Lower leg skin (tissue), 4 donors: ENCODE data around the gene BACE2. TPM values are rescaled to one million over a fixed set of nuclear protein-coding genes. Genes with fewer than 3 reads are reported as not detected.

Experiments used
- DNase-seq, 2 donors: peaks; one replicate each; pipeline ENCODE4 v3.0.0-alpha.2; 2019; ENCODE audit warnings: low spot score in 2 of 2
- H3K4me3 ChIP-seq: fragments of 200-600 bp; sonication (generic); 2 replicates; pipeline ENCODE4 v1.5.1; 2017; ENCODE audit warnings: mild to moderate bottlenecking, low read depth; ENCODE audit not compliant: poor library complexity, severe bottlenecking
- POLR2A ChIP-seq, 2 donors: fragments of 450-650 bp; IDR thresholded peaks; one replicate each; pipeline ENCODE4 v1.6.1; 2016 to 2017; ENCODE audit warnings: antibody characterized with exemption in 2 of 2, mild to moderate bottlenecking in 1 of 2, moderate library complexity in 1 of 2
- WGBS, 2 donors: methylation state at CpG; one replicate each; pipeline ENCODE4 v1.1.5; 2018; 5-methylcytosine and 5-hydroxymethylcytosine counted together
- intact Hi-C: fragments of 100-400 bp; cut with DNase I; formaldehyde crosslinking; loops from one replicate; pipeline ENCODE4 v1.15.0; 2023; ENCODE audit warnings: low total_unique reads
- total RNA-seq, 4 donors: library from RNA; depleted of rRNA; stranded (reverse); fragments of >200 nt; gene quantifications; one replicate each; pipeline ENCODE4 v1.1.0, GENCODE V29; 2016
- TF ChIP-seq, protein P1 (sequence below), 3 donors: fragments of 450-650 bp; IDR thresholded peaks; one replicate each; pipeline ENCODE4 v1.5.1; 2016; ENCODE audit warnings: antibody characterized with exemption in 3 of 3, mild to moderate bottlenecking in 3 of 3, moderate library complexity in 2 of 3

Gene BACE2
- total RNA-seq, 4 donors from 2014 or later = 12.2 to 44.7 (median 27.2) TPM

DNA sequence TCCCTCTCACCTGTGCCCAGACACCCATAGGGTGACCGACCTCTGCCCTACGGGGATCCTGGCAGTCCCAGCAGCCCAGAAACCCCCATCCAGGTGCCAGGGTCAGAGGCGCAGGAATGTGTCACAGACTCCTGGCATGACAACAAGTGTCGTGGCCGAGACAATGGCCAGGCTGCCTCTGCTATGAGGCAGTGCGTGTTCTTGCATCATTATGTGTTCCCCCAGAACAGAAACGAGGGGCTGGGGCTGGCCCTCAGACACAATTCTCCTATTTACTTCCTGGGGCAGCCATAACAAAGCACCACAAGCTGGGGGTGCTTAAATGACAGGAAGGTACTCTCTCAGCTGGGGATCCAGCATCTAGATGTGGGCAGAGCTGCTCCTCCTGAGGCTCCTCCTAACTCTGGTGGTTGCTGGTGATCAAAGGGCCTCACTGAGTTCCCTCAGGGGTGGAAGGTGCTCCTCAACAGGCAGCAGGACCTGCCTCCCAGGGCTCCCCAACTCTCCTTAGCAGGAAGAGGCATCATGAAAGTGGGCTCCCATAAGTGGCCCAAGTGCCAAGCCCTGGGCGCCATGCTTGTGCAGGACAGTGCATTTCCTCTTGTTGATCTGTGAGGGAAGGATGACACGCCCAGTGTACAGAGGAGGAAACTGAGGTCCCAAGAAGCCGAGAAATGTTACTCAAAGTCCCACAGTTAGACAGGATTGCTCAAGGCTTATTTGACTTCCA, 24.2 kb upstream of the BACE2 start:
- TF ChIP-seq, protein P1, sequence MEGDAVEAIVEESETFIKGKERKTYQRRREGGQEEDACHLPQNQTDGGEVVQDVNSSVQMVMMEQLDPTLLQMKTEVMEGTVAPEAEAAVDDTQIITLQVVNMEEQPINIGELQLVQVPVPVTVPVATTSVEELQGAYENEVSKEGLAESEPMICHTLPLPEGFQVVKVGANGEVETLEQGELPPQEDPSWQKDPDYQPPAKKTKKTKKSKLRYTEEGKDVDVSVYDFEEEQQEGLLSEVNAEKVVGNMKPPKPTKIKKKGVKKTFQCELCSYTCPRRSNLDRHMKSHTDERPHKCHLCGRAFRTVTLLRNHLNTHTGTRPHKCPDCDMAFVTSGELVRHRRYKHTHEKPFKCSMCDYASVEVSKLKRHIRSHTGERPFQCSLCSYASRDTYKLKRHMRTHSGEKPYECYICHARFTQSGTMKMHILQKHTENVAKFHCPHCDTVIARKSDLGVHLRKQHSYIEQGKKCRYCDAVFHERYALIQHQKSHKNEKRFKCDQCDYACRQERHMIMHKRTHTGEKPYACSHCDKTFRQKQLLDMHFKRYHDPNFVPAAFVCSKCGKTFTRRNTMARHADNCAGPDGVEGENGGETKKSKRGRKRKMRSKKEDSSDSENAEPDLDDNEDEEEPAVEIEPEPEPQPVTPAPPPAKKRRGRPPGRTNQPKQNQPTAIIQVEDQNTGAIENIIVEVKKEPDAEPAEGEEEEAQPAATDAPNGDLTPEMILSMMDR (IDR thresholded peaks at IDR 0.05) = no peak
- no peak for TF ChIP-seq POLR2A (IDR thresholded peaks at IDR 0.05)
- peak in 1 of 2 donors; percentile 72 for DNase-seq
- intact Hi-C loops = no loop called here
- no peak overlapping the region for H3K4me3 ChIP-seq
- WGBS, 2 donors = 93 to 94% methylated on average over 10 of the region's 10 CpGs

- 45 to 48% methylated on average over 13 of the region's 13 CpGs for WGBS, 2 donors
- no peak overlapping the region for H3K4me3 ChIP-seq
- intact Hi-C loops = no loop called here
- TF ChIP-seq POLR2A (IDR thresholded peaks at IDR 0.05) = no peak
- TF ChIP-seq, protein P1 (IDR thresholded peaks at IDR 0.05) = no peak
- DNase-seq = peak in 1 of 2 donors; percentile 82
These were observed 20.6 kb upstream of the BACE2 start for GRCh38 chr21:41147096-41147978.

DNA sequence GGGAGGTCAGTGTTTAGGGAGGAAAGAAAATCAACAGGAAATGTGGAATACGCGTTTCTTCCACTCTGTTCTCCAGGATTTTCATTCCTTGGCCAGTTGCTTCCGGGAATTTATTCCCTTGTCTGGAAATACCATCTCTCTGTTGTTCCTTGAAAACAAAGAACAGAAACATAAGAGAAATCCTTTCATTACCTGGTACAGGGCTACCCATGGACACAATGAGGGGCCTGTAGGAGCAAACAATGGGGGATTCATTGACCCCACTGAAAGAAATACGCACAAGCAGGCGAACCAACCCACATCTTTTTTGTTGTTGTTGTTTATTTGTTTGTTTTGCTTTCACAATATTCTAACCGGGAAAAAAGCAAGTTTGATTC, 20.0 kb upstream of the BACE2 start:
- TF ChIP-seq POLR2A (IDR thresholded peaks at IDR 0.05) = no peak
- TF ChIP-seq, protein P1 (IDR thresholded peaks at IDR 0.05) = no peak
- intact Hi-C loops = no loop called here
- no peak overlapping the region for H3K4me3 ChIP-seq
- no peak for DNase-seq
- 79 to 81% methylated on average over 6 of the region's 6 CpGs for WGBS, 2 donors

DNA sequence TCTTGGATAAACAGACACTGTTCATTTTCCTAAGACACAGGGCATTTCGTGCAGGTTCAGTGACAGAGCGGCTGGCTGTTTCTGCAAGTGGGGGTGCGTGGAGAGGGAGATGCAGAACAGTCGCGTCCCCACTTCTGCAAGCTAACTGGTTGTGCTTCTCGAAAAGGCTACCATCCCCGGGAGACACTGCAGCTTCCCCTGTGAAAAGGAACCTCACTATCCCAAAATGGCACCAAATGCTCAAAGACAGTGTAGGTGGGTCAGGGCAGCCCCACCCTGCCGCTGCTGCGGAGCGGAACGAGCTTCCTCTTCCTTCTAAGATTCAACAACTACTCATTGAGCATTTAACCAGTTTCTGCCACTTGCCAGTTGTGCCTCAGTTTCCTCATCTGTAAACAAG, 19.2 kb upstream of the BACE2 start:
- DNase-seq = no peak

GRCh38 chr21:41149199-41149598, 18.8 kb upstream of the BACE2 start:
- no peak for DNase-seq
- no peak overlapping the region for H3K4me3 ChIP-seq
- intact Hi-C loops = no loop called here
- 77 to 78% methylated on average over 6 of the region's 6 CpGs for WGBS, 2 donors
- TF ChIP-seq, protein P1 (IDR thresholded peaks at IDR 0.05) = no peak
- TF ChIP-seq POLR2A (IDR thresholded peaks at IDR 0.05) = no peak

More for the DNA sequence above, 19.2 kb upstream of the BACE2 start:
- intact Hi-C loops = no loop called here
- H3K4me3 ChIP-seq = no peak overlapping the region
- 91% methylated on average over 11 of the region's 11 CpGs for WGBS, 2 donors
- TF ChIP-seq, protein P1 (IDR thresholded peaks at IDR 0.05) = no peak
- TF ChIP-seq POLR2A (IDR thresholded peaks at IDR 0.05) = no peak
